H1 (cell line): Measurements from ENCODE around the gene ROBO2. TPM values are rescaled to one million over a fixed set of nuclear protein-coding genes. Genes with fewer than 3 reads are reported as not detected.
A peak's percentile ranks its signal among the peaks of the same experiment; 100 is the strongest.

Experiments used
- CTCF ChIA-PET: fragments of 300-600 bp; sonication (Branson Sonifier 250); formaldehyde crosslinking; loops from one replicate; lab custom pipeline; 2021; ENCODE audit not compliant: partially characterized antibody; lab: Charles Lee
- POLR2A ChIA-PET: fragments of 300-600 bp; sonication (Branson Sonifier 250); formaldehyde crosslinking; loops from one replicate; lab custom pipeline; 2021; ENCODE audit warnings: inconsistent platforms; ENCODE audit not compliant: partially characterized antibody; lab: Charles Lee
- DNase-seq, 2 experiments: peaks; one replicate each; pipeline versions ENCODE4 v3.0.0 to v3.0.0-alpha.2; 2010 to 2022; ENCODE audit warnings: low spot score in 2 of 2, low read depth in 1 of 2, mixed read lengths in 1 of 2
- FAIRE-seq: peaks from 2 replicates; lab custom pipeline; 2011; peaks lifted over from hg19 to GRCh38; lab: Jason Lieb, UNC
- H2AFZ ChIP-seq: 2 replicates; pipeline ENCODE4 v1.8.1; 2012; ENCODE audit warnings: low read length, inconsistent platforms
- H2AK5ac ChIP-seq: 2 replicates; pipeline ENCODE4 v1.6.1; 2013; ENCODE audit warnings: low read depth, low read length
- H2BK120ac ChIP-seq: replicated peaks from 2 replicates; pipeline ENCODE3; 2013; ENCODE audit warnings: low read depth, low read length, inconsistent platforms
- H2BK12ac ChIP-seq: 2 replicates; pipeline ENCODE4 v1.6.1; 2013; ENCODE audit warnings: low read depth, low read length
- H2BK15ac ChIP-seq: 2 replicates; pipeline ENCODE4 v1.6.1; 2013; ENCODE audit warnings: low read length
- H2BK20ac ChIP-seq: 2 replicates; pipeline ENCODE4 v1.6.1; 2013; ENCODE audit warnings: low read length
- H2BK5ac ChIP-seq: 2 replicates; pipeline ENCODE4 v1.6.1; 2013; ENCODE audit warnings: low read depth, low read length
- H3K14ac ChIP-seq: 2 replicates; pipeline ENCODE4 v1.6.1; 2013; ENCODE audit warnings: inconsistent platforms; ENCODE audit not compliant: insufficient read length
- H3K18ac ChIP-seq: 2 replicates; pipeline ENCODE4 v1.6.1; 2013; ENCODE audit warnings: low read length; ENCODE audit errors: extremely low read depth
- H3K23ac ChIP-seq: 2 replicates; pipeline ENCODE4 v1.6.1; 2013; ENCODE audit warnings: inconsistent platforms; ENCODE audit not compliant: insufficient read length
- H3K23me2 ChIP-seq: 2 replicates; pipeline ENCODE4 v1.6.1; 2013; ENCODE audit warnings: low read depth, low read length
- H3K27ac ChIP-seq: 2 replicates; pipeline ENCODE4 v1.6.1; 2011; ENCODE audit warnings: low read depth, low read length, inconsistent platforms
- H3K27me3 ChIP-seq, 4 experiments: replicated peaks in 1 of 4; 1 replicate in 1 of 4; 2 replicates in 3 of 4; pipeline versions ENCODE4 v1.6.1 to v1.8.1; 2011 to 2013; ENCODE audit warnings: low read length in 3 of 4, mild to moderate bottlenecking in 3 of 4, inconsistent platforms in 2 of 4, mixed read lengths in 2 of 4, moderate library complexity in 1 of 4; ENCODE audit not compliant: control insufficient read depth in 3 of 4, insufficient read depth in 3 of 4; ENCODE audit errors: extremely low read depth in 1 of 4
- H3K36me3 ChIP-seq, 4 experiments: 2 replicates each; pipeline versions ENCODE4 v1.6.1 to v1.8.1; 2011 to 2013; ENCODE audit warnings: mild to moderate bottlenecking in 4 of 4, low read length in 3 of 4, moderate library complexity in 2 of 4, control low read depth in 1 of 4, inconsistent platforms in 1 of 4; ENCODE audit not compliant: insufficient read depth in 4 of 4, control insufficient read depth in 2 of 4
- H3K4ac ChIP-seq: replicated peaks from 2 replicates; pipeline ENCODE3; 2013; ENCODE audit warnings: low read length, low read depth, mixed read lengths, inconsistent platforms; ENCODE audit not compliant: insufficient read length
- H3K4me1 ChIP-seq, 4 experiments: replicated peaks in 1 of 4; 1 replicate in 1 of 4; 2 replicates in 3 of 4; pipeline versions ENCODE4 v1.6.1 to v1.8.1; 2011 to 2013; ENCODE audit warnings: low read length in 3 of 4, inconsistent platforms in 2 of 4, mixed read lengths in 1 of 4; ENCODE audit not compliant: insufficient read depth in 4 of 4, control insufficient read depth in 3 of 4
- H3K4me2 ChIP-seq, 2 experiments: 2 replicates each; pipeline versions ENCODE4 v1.6.1 to v1.8.1; 2011 to 2013; ENCODE audit warnings: low read depth in 2 of 2, low read length in 2 of 2, control low read depth in 1 of 2, inconsistent platforms in 1 of 2, mild to moderate bottlenecking in 1 of 2; ENCODE audit not compliant: insufficient read depth in 1 of 2
- H3K4me3 ChIP-seq, 4 experiments: fragments of 200-600, 300-600 bp in 1 of 4; sonication (generic), shearing (Covaris generic), sonication (Bioruptor Twin) in 1 of 4; 2 replicates each; pipeline versions ENCODE4 v1.5.1 to v1.8.1; 2011 to 2016; ENCODE audit warnings: low read length in 4 of 4, low read depth in 3 of 4, control low read depth in 2 of 4, inconsistent platforms in 2 of 4, mild to moderate bottlenecking in 2 of 4, mixed read lengths in 1 of 4, moderate library complexity in 1 of 4; ENCODE audit not compliant: insufficient read depth in 2 of 4; ENCODE audit errors: extremely low read depth in 1 of 4
- H3K56ac ChIP-seq: replicated peaks from 2 replicates; pipeline ENCODE3; 2013; ENCODE audit warnings: low read depth, mild to moderate bottlenecking, mixed read lengths, low read length, inconsistent platforms; ENCODE audit not compliant: insufficient read length
- H3K79me1 ChIP-seq: 2 replicates; pipeline ENCODE4 v1.6.1; 2013; ENCODE audit warnings: low read depth, low read length, control low read depth
- H3K79me2 ChIP-seq, 2 experiments: 2 replicates each; pipeline versions ENCODE4 v1.6.1 to v1.8.1; 2012 to 2013; ENCODE audit warnings: low read length in 2 of 2, mild to moderate bottlenecking in 2 of 2, inconsistent platforms in 1 of 2; ENCODE audit not compliant: insufficient read depth in 2 of 2, control insufficient read depth in 1 of 2
- H3K9ac ChIP-seq, 4 experiments: replicated peaks in 1 of 4; 1 replicate in 1 of 4; 2 replicates in 3 of 4; pipeline versions ENCODE4 v1.6.1 to v1.8.1; 2011 to 2013; ENCODE audit warnings: low read depth in 3 of 4, low read length in 3 of 4, control low read depth in 2 of 4, mild to moderate bottlenecking in 2 of 4, moderate library complexity in 2 of 4, inconsistent platforms in 1 of 4; ENCODE audit errors: extremely low read depth in 1 of 4
- H3K9me3 ChIP-seq, 2 experiments: 2 replicates each; pipeline versions ENCODE4 v1.6.1 to v1.8.1; 2012 to 2013; ENCODE audit warnings: mild to moderate bottlenecking in 2 of 2, moderate library complexity in 2 of 2, control low read depth in 1 of 2, inconsistent platforms in 1 of 2, low read depth in 1 of 2, low read length in 1 of 2, mixed read lengths in 1 of 2; ENCODE audit not compliant: insufficient read depth in 2 of 2
- H4K20me1 ChIP-seq, 2 experiments: replicated peaks in 1 of 2; 2 replicates each; pipeline versions ENCODE3 to v1.8.1; 2011 to 2013; ENCODE audit warnings: inconsistent platforms in 2 of 2, low read length in 2 of 2, mild to moderate bottlenecking in 1 of 2; ENCODE audit not compliant: insufficient read depth in 2 of 2, control insufficient read depth in 1 of 2
- H4K5ac ChIP-seq: 2 replicates; pipeline ENCODE4 v1.6.1; 2013; ENCODE audit warnings: low read length, low read depth, mixed read lengths, inconsistent platforms; ENCODE audit not compliant: insufficient read length
- H4K8ac ChIP-seq: 2 replicates; pipeline ENCODE4 v1.8.0; 2013; ENCODE audit warnings: mild to moderate bottlenecking, moderate library complexity, low read length, inconsistent platforms; ENCODE audit not compliant: insufficient read depth; ENCODE audit errors: extremely low read depth
- H4K91ac ChIP-seq: replicated peaks from 2 replicates; pipeline ENCODE3; 2013; ENCODE audit warnings: low read length, mixed read lengths, inconsistent platforms; ENCODE audit not compliant: insufficient read length
- ASH2L ChIP-seq: fragments of 200-600, 300-600 bp; sonication (generic); IDR thresholded peaks from one replicate; pipeline ENCODE4 v1.7.1; 2017; ENCODE audit warnings: low read length
- BACH1 ChIP-seq: IDR thresholded peaks from 2 replicates; pipeline ENCODE4 v1.6.1; 2012; ENCODE audit warnings: low read length, improper control_type of control experiment
- BCL11A ChIP-seq, 2 experiments: IDR thresholded peaks; one replicate each; pipeline ENCODE4 v1.6.1; 2011; ENCODE audit warnings: low read depth in 2 of 2, low read length in 2 of 2, mild to moderate bottlenecking in 2 of 2
- HDAC6 ChIP-seq: IDR thresholded peaks from one replicate; pipeline ENCODE4 v1.7.1; 2012; ENCODE audit warnings: low read depth, mild to moderate bottlenecking, inconsistent platforms, low read length, moderate library complexity
- RFX5 ChIP-seq: IDR thresholded peaks from 2 replicates; pipeline ENCODE4 v1.6.1; 2011; ENCODE audit warnings: low read depth, low read length, improper control_type of control experiment, borderline replicate concordance
- RNF2 ChIP-seq: fragments of 200-900, 300-1000 bp; sonication (generic); IDR thresholded peaks from 2 replicates; pipeline ENCODE4 v1.7.1; 2016; ENCODE audit warnings: borderline replicate concordance, low read depth, mild to moderate bottlenecking, antibody characterized with exemption, low read length; ENCODE audit not compliant: poor library complexity, severe bottlenecking; ENCODE audit errors: missing control alignments
- SUZ12 ChIP-seq: fragments of 200-600 bp; sonication (generic); IDR thresholded peaks from 2 replicates; pipeline ENCODE4 v1.6.1; 2012; ENCODE audit warnings: mild to moderate bottlenecking, inconsistent platforms, low read length, moderate library complexity, mixed read lengths
- TAF1 ChIP-seq: IDR thresholded peaks from 2 replicates; pipeline ENCODE4 v1.6.1; 2011; ENCODE audit warnings: mild to moderate bottlenecking, low read depth, low read length
- WGBS, 2 experiments: shearing (Covaris generic) in 1 of 2; methylation state at CpG; one replicate each; pipeline versions ENCODE4 v1.1.6 to v1.1.7; 2013 to 2015; ENCODE audit warnings: low lambda C conversion rate in 2 of 2, mixed read lengths in 2 of 2, inconsistent platforms in 1 of 2, low coverage in 1 of 2, missing lambda C conversion rate in 1 of 2; ENCODE audit not compliant: insufficient replicate concordance in 2 of 2, insufficient coverage in 1 of 2, insufficient read length in 1 of 2; ENCODE audit errors: extremely low coverage in 1 of 2, missing lambda C conversion rate in 1 of 2; 5-methylcytosine and 5-hydroxymethylcytosine counted together
- polyA plus RNA-seq, 7 experiments: library from polyadenylated mRNA; depleted of rRNA in 3 of 7; stranded (reverse) in 5 of 7; unstranded in 2 of 7; fragments of >200 nt in 5 of 7; fragments of 200-250 nt in 2 of 7; gene quantifications; 1 replicate in 5 of 7; 2 replicates in 1 of 7; 4 replicates in 1 of 7; pipeline versions ENCODE4 v1.2.1 to v1.2.3, GENCODE V29; 2011 to 2013; ENCODE audit warnings: missing spikeins in 2 of 7, mixed read lengths in 2 of 7
- total RNA-seq: library from RNA; stranded (reverse); fragmentation: NEBNext Ultra II Directional; extraction: Animal tissue kit (Norgen Biotek cat#: 25700); gene quantifications from 2 replicates; pipeline ENCODE4 v1.2.1, GENCODE V29; 2021
- TF ChIP-seq, protein P1 (sequence below): IDR thresholded peaks from 2 replicates; pipeline ENCODE4 v1.6.1; 2012; ENCODE audit warnings: inconsistent platforms
- TF ChIP-seq, protein P2 (sequence below), 3 experiments: IDR thresholded peaks; 1 replicate in 2 of 3; 2 replicates in 1 of 3; pipeline versions ENCODE4 v1.5.1 to v1.6.1; 2011; ENCODE audit warnings: low read length in 3 of 3, mild to moderate bottlenecking in 3 of 3, inconsistent platforms in 2 of 3, low read depth in 1 of 3, moderate library complexity in 1 of 3; ENCODE audit not compliant: insufficient read depth in 1 of 3; ENCODE audit errors: control extremely low read depth in 1 of 3

The ROBO2 gene
- total and polyA plus RNA-seq, 2 of the 8 experiments (the other 6 are each of a cell fraction or from before 2014, with no cell fraction given), result 1.5 to 2.9 TPM

DNA sequence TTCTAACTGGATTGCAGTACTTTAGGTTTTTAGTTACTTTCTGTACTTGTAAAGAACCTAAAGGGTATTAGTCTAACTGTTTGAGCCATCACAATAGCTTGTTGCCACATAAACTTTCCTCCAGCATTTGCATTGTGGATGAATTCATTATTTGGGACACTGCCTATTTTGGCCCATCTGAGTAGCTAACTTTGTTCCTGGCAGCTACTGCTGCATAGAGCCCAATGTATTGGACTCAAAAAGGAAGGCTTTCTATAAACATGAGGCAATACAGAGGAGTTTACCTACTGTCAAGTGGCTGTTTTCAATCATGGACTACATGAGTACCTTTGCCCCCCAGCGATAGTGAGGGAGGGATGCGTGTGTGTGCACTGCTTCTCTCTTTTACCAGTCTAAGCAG lies 1.9 kb downstream of the ROBO2 start:
- Histone ChIP-seq H3K23ac (no peak overlapping the region), H2AFZ (no peak overlapping the region)
- CTCF ChIA-PET, result interaction anchor here (0.7 to 3.3 kb wide), 10 partner anchors 15 to 362 kb away, joined by 3 to 13 read pairs (median 3); no protein-coding TSS in a partner anchor
- TF ChIP-seq, protein P1, sequence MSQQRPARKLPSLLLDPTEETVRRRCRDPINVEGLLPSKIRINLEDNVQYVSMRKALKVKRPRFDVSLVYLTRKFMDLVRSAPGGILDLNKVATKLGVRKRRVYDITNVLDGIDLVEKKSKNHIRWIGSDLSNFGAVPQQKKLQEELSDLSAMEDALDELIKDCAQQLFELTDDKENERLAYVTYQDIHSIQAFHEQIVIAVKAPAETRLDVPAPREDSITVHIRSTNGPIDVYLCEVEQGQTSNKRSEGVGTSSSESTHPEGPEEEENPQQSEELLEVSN, result no peak
- TF ChIP-seq RFX5, result no peak
- TF ChIP-seq SUZ12, result no peak
- TF ChIP-seq BCL11A (IDR thresholded peaks at IDR 0.05; ENCODE audit: low read depth in 2 of 2, low read length in 2 of 2), result no peak
- TF ChIP-seq HDAC6, result no peak
- TF ChIP-seq BACH1, result no peak
- TF ChIP-seq, protein P2, sequence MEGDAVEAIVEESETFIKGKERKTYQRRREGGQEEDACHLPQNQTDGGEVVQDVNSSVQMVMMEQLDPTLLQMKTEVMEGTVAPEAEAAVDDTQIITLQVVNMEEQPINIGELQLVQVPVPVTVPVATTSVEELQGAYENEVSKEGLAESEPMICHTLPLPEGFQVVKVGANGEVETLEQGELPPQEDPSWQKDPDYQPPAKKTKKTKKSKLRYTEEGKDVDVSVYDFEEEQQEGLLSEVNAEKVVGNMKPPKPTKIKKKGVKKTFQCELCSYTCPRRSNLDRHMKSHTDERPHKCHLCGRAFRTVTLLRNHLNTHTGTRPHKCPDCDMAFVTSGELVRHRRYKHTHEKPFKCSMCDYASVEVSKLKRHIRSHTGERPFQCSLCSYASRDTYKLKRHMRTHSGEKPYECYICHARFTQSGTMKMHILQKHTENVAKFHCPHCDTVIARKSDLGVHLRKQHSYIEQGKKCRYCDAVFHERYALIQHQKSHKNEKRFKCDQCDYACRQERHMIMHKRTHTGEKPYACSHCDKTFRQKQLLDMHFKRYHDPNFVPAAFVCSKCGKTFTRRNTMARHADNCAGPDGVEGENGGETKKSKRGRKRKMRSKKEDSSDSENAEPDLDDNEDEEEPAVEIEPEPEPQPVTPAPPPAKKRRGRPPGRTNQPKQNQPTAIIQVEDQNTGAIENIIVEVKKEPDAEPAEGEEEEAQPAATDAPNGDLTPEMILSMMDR (IDR thresholded peaks at IDR 0.05; ENCODE audit: control extremely low read depth in 1 of 3, insufficient read depth in 1 of 3, low read depth in 1 of 3, low read length in 3 of 3), result no peak
- TF ChIP-seq TAF1, result no peak
- no peak for TF ChIP-seq RNF2
- TF ChIP-seq ASH2L, result no peak

More for the DNA sequence above, 1.9 kb downstream of the ROBO2 start:
- Histone ChIP-seq H2BK5ac (no peak overlapping the region), H3K9me3 (no peaks in the 10 kb centered on the region), H3K23me2 (peaks cover 15% of the 10 kb centered on the region), H2BK20ac (no peak overlapping the region), H4K20me1 (no peaks in the 10 kb centered on the region), H3K4me2 (peak overlapping the region in 1 of 2 experiments; percentile 82; a peak in 1 of 4 replicates), H4K8ac (no peak overlapping the region), H4K91ac (no peak overlapping the region), H3K79me2 (no peaks in the 10 kb centered on the region), H2AK5ac (no peak overlapping the region), H4K5ac (no peak overlapping the region), H3K9ac (no peak overlapping the region), H3K18ac (no peak overlapping the region), H3K4ac (no peak overlapping the region), H3K56ac (no peak overlapping the region), H3K27ac (no peak overlapping the region), H3K79me1 (no peaks in the 10 kb centered on the region), H3K4me3 (peak overlapping the region in 1 of 4 experiments; percentile 89; a peak in 1 of 8 replicates), H3K27me3 (peaks cover 0 to 6% (median 5%) of the 10 kb centered on the region in 4 experiments; a peak in 5 of 7 replicates), H2BK12ac (no peak overlapping the region), H3K36me3 (no peaks in the 10 kb centered on the region), H3K14ac (no peak overlapping the region), H2BK120ac (no peak overlapping the region), H3K4me1 (peaks cover 0 to 9% (median 5%) of the 10 kb centered on the region in 4 experiments; a peak in 5 of 7 replicates), H2BK15ac (no peak overlapping the region)
- POLR2A ChIA-PET, result no interaction called here
- FAIRE-seq (no peak), DNase-seq (no peak)
- WGBS, 2 experiments, result 96% methylated on average over 2 of the region's 2 CpGs; no CpG with 5 or more reads in 1 of the 2 experiments
